Astrocyte of the spinal cord (primary cell): ENCODE data around the gene TEX38.
A peak's percentile ranks its signal among the peaks of the same experiment; 100 is the strongest.
"Not testable (repeated sequence)": the region's sequence is repeated elsewhere in the genome, so short reads cannot be mapped to it uniquely, and the experiment has no call there.

Experiments used
- DNase-seq: peaks from one replicate; pipeline ENCODE4 v3.0.0; 2011; ENCODE audit warnings: low read depth, low spot score
- H3K4me3 ChIP-seq: 2 replicates; pipeline ENCODE4 v1.5.1; 2011; ENCODE audit warnings: low read depth, mild to moderate bottlenecking, low read length, moderate library complexity
- in situ Hi-C: cut with HindIII; loops from 2 replicates; pipeline ENCODE4 v1.10.0; 2017; ENCODE audit warnings: low sequenced_read_pairs
- TF ChIP-seq, protein P1 (sequence below): IDR thresholded peaks from 2 replicates; pipeline ENCODE4 v1.5.1; 2012; ENCODE audit warnings: low read depth, mild to moderate bottlenecking, low read length, inconsistent platforms

The TEX38 gene

DNA sequence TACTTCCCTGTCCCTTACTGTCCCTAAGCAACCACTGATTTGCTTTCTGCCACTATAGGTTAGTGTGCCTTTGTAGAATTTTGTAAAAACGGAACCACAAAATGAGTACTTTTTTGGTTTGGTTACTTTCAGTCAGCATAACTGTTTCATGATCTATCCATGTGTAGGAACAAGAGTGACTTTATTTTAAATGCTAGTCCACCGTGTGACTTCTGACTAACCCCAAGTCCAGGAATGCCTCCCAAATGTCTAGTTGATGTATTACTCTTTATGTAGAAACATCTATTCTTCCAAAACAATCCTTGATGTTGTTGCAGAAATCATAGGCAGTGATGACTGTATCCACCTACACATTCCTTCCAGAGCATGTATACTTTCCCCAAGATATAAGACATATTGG lies 24.8 kb upstream of the TEX38 start:
- in situ Hi-C loops = no loop called here
- no peak for DNase-seq
- TF ChIP-seq, protein P1, sequence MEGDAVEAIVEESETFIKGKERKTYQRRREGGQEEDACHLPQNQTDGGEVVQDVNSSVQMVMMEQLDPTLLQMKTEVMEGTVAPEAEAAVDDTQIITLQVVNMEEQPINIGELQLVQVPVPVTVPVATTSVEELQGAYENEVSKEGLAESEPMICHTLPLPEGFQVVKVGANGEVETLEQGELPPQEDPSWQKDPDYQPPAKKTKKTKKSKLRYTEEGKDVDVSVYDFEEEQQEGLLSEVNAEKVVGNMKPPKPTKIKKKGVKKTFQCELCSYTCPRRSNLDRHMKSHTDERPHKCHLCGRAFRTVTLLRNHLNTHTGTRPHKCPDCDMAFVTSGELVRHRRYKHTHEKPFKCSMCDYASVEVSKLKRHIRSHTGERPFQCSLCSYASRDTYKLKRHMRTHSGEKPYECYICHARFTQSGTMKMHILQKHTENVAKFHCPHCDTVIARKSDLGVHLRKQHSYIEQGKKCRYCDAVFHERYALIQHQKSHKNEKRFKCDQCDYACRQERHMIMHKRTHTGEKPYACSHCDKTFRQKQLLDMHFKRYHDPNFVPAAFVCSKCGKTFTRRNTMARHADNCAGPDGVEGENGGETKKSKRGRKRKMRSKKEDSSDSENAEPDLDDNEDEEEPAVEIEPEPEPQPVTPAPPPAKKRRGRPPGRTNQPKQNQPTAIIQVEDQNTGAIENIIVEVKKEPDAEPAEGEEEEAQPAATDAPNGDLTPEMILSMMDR = no peak
- H3K4me3 ChIP-seq = no peak overlapping the region

DNA sequence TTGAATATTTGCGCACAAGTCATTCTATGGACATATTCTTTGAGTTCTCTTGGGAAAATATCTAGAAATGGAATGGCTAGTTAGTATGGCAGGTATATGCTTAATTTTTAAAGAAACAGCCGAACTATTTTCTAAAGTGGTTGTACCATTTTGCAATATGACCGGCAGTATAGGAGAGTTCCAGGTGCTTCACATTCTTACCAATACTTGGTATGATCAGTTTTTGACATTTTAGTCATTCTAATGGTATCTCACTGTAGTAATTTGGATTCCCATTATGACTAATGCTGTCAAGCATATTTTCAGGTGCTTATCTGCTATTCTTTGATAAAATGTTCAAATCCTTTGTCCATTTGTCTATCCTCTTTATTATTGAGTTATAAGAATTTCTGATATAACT lies 24.0 kb upstream of the TEX38 start:
- in situ Hi-C loops = no loop called here
- DNase-seq = no peak
- H3K4me3 ChIP-seq = no peak overlapping the region
- TF ChIP-seq, protein P1 = no peak

DNA sequence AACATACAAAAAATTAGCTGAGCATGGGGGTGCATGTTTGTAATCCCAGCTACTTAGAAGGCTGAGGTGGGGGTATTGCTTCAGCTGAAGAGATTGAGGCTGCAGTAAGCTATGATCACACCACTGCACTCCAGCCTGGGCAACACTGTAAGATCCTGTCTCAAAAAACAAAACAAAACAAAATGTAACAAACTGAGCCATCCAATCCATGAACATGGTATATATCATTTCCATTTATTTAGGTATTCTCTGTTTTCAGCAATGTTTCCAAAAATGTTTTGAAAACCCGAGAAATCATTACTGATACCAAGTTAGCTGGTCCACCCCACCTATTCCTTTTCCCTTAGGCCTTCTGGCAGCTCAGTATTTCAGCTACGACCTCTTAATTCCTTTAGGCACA lies 21.9 kb upstream of the TEX38 start:
- DNase-seq = no peak
- in situ Hi-C loops = no loop called here
- TF ChIP-seq, protein P1 = no peak
- H3K4me3 ChIP-seq = no peak overlapping the region

DNA sequence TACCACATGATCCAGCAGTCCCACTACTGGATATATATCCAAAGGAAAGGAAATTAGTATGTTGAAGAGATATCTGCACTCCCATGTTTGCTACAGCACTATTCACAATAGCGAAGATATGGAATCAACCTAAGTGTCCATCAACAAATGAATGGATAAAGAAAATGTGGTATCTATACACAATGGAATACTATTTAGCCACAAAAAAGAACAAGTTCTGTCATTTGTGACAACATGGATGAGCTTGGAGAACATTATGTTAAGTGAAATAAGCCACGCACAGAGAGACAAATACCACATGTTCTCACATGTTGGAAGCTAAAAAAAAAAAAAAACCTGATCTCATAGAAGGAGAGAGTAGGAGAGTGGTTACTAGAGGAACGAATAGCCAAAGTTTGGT lies 21.2 kb upstream of the TEX38 start:
- TF ChIP-seq, protein P1 = no peak
- no peak overlapping the region for H3K4me3 ChIP-seq
- DNase-seq = no peak
- in situ Hi-C loops = no loop called here

DNA sequence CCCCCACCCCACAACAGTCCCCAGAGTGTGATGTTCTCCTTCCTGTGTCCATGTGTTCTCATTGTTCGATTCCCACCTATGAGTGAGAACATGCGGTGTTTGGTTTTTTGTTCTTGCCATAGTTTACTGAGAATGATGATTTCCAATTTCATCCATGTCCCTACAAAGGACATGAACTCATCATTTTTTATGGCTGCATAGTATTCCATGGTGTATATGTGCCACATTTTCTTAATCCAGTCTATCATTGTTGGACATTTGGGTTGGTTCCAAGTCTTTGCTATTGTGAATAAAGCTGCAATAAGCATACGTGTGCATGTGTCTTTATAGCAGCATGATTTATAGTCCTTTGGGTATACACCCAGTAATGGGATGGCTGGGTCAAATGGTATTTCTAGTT lies 20.5 kb upstream of the TEX38 start:
- H3K4me3 ChIP-seq, in situ Hi-C loops: not testable (repeated sequence)

DNA sequence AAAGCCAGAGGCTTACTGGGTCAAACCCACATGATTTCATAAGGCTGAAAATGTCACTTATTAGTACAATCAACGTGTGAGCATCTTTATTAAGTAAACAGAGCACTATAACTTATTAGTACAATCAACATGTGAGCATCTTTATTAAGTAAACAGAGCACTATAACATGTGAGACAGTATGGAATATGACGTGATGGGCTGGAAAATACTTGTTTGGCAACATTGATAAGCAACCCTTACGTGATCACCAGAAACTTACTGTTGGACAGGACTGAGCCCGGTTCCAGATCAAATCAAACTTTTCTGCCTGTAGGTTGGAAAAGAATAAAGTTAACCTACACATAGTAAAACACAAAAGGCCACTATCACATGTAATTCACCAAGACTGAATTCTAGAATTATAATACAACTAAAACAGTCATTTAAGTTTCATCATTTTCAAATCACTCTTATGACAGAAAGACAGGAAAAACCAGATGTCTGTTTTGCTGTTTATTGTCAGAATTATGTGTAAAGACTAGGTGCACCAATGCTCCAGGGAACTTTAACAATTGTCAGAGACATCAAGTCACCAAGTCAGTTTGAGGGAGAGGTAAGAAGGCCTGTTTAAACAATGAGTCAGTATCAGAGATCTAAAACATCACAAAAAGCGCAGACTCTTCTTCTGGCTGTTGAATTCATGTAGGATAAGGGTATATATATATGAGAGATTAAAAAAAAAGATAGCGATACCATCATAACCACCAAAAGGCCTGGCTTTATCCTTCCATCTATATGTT lies 19.1 kb upstream of the TEX38 start:
- DNase-seq = no peak
- TF ChIP-seq, protein P1 = no peak
- in situ Hi-C loops = no loop called here
- no peak overlapping the region for H3K4me3 ChIP-seq

More for the DNA sequence above, 20.5 kb upstream of the TEX38 start:
- not testable (repeated sequence) for DNase-seq

DNA sequence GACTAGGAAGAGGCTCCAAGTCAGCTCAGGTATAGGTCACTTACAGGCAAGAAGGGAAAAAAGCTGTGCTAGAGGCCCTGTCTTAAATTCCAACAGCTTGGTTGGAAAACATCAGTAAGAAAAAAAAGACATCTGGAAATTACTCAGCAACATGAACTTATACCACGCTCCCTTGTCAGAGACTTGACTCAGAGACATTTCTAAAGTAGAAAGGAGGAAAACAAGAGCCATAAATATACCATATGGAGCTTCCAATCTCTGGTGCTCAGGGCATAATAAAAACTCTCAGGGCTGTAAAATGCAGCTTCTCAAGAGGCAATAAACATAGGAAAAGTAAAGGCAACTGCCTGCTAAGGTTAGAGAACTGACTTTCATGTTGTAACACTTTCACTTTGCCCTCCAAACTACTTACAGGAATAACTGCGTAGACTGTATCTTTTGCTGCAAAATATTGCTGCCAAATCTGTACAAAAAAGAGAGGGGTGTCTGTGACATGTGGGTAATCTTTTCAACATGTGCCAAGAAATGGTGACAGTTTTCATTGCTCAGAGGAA lies 18.2 kb upstream of the TEX38 start:
- H3K4me3 ChIP-seq = no peak overlapping the region
- TF ChIP-seq, protein P1 = no peak
- in situ Hi-C loops = no loop called here
- peak; percentile 18 for DNase-seq
